Testis (tissue), 3 donors: ENCODE measurements around the gene RBBP6. TPM values are rescaled to one million over a fixed set of nuclear protein-coding genes. Genes with fewer than 3 reads are reported as not detected.
A peak's percentile ranks its signal among the peaks of the same experiment; 100 is the strongest.

ENCODE experiments used
- DNase-seq: peaks from one replicate; pipeline ENCODE4 v3.0.0-alpha.2; 2019
- H3K27ac ChIP-seq, 2 donors: fragments of 200-600 bp; sonication (generic); one replicate each; pipeline ENCODE4 v1.5.1; 2019
- H3K27me3 ChIP-seq: fragments of 200-600 bp; sonication (generic); one replicate; pipeline ENCODE4 v1.5.1; 2019
- H3K36me3 ChIP-seq: fragments of 200-600 bp; sonication (generic); one replicate; pipeline ENCODE4 v1.5.1; 2017; ENCODE audit warnings: low read depth; ENCODE audit errors: missing control alignments
- H3K4me1 ChIP-seq: fragments of 200-600 bp; sonication (generic); one replicate; pipeline ENCODE4 v1.5.1; 2019
- H3K4me3 ChIP-seq, 2 donors: fragments of 200-600 bp; sonication (generic); one replicate each; pipeline ENCODE4 v1.5.1; 2017 to 2019
- H3K9me3 ChIP-seq: fragments of 200-600 bp; sonication (generic); one replicate; pipeline ENCODE4 v1.5.1; 2017
- CTCF ChIP-seq, 3 experiments: fragments of 450-650 bp in 2 of 3; fragments of 200-600 bp in 1 of 3; sonication (generic) in 1 of 3; IDR thresholded peaks; one replicate each; pipeline ENCODE4 v1.5.1; 2016 to 2019; ENCODE audit warnings: antibody characterized with exemption in 3 of 3, mild to moderate bottlenecking in 2 of 3, moderate library complexity in 1 of 3
- POLR2A ChIP-seq: fragments of 450-650 bp; IDR thresholded peaks from one replicate; pipeline ENCODE4 v1.6.1; 2017; ENCODE audit warnings: antibody characterized with exemption, mild to moderate bottlenecking, moderate library complexity
- WGBS, 2 donors: methylation state at CpG; one replicate each; pipeline ENCODE4 v1.1.5; 2018; 5-methylcytosine and 5-hydroxymethylcytosine counted together
- intact Hi-C: fragments of 100-400 bp; cut with DNase I; formaldehyde crosslinking; loops from one replicate; pipeline ENCODE4 v1.15.1; 2023; ENCODE audit warnings: low total_unique reads
- polyA plus RNA-seq: library from polyadenylated mRNA; stranded (reverse); fragments of 350-450 nt; fragmentation: Illumina TruSeq; extraction: RNeasy Lipid Tissue Mini Kit (QIAGEN cat#74804); gene quantifications from one replicate; pipeline ENCODE4 v1.2.3, GENCODE V29; 2014; ENCODE audit warnings: low read depth, low replicate concordance; ENCODE audit not compliant: insufficient read depth
- total RNA-seq, 2 donors: library from RNA; depleted of rRNA; stranded (reverse); fragments of >200 nt; gene quantifications; one replicate each; pipeline ENCODE4 v1.2.3, GENCODE V29; 2016

The RBBP6 gene
- total and polyA plus RNA-seq, 3 donors from 2014 or later = 43.3 to 126 (median 112) TPM

- DNase-seq = no peak
- Histone ChIP-seq H3K4me1 (no peaks in the 10 kb centered on the region), H3K4me3 (no peak overlapping the region), H3K27me3 (no peaks in the 10 kb centered on the region), H3K36me3 (no peaks in the 10 kb centered on the region), H3K27ac (no peak overlapping the region), H3K9me3 (no peaks in the 10 kb centered on the region)
- whole genome bisulfite sequencing, 2 donors = 85 to 92% methylated on average over 2 of the region's 2 CpGs
- intact Hi-C loops = no loop called here
- TF ChIP-seq POLR2A = no peak
- TF ChIP-seq CTCF (IDR thresholded peaks at IDR 0.05) = no peak
Measured at GRCh38 chr16:24514096-24514495, 25.3 kb upstream of the RBBP6 start.

GRCh38 chr16:24515186-24515585, 24.2 kb upstream of the RBBP6 start:
- no peak for DNase-seq
- 92% methylated on average over 5 of the region's 5 CpGs for WGBS, 2 donors
- intact Hi-C loops = no loop called here
- no peaks in the 10 kb centered on the region for H3K36me3 ChIP-seq
- TF ChIP-seq POLR2A (no peak), CTCF (IDR thresholded peaks at IDR 0.05) (no peak)
- no peaks in the 10 kb centered on the region for H3K27me3 ChIP-seq
- H3K4me1 ChIP-seq = no peaks in the 10 kb centered on the region
- H3K4me3 ChIP-seq = no peak overlapping the region
- no peaks in the 10 kb centered on the region for H3K9me3 ChIP-seq
- no peak overlapping the region for H3K27ac ChIP-seq

GRCh38 chr16:24516900-24517669, 22.3 kb upstream of the RBBP6 start:
- Histone ChIP-seq H3K27me3 (no peaks in the 10 kb centered on the region), H3K9me3 (no peaks in the 10 kb centered on the region), H3K27ac (peak overlapping the region in 1 of 2 donors; percentile 28), H3K4me1 (no peaks in the 10 kb centered on the region), H3K4me3 (no peak overlapping the region), H3K36me3 (no peaks in the 10 kb centered on the region)
- TF ChIP-seq CTCF (IDR thresholded peaks at IDR 0.05) (peak; percentile 64 to 90 (median 87)), POLR2A (no peak)
- DNase-seq = peak; percentile 94
- intact Hi-C loops = no loop called here
- 23 to 35% methylated on average over 20 of the region's 20 CpGs for WGBS, 2 donors

GRCh38 chr16:24518498-24518897, 20.9 kb upstream of the RBBP6 start:
- intact Hi-C loops = no loop called here
- Histone ChIP-seq H3K27ac (no peak overlapping the region), H3K27me3 (no peaks in the 10 kb centered on the region), H3K9me3 (no peaks in the 10 kb centered on the region), H3K4me1 (peaks cover 9% of the 10 kb centered on the region), H3K4me3 (no peak overlapping the region), H3K36me3 (no peaks in the 10 kb centered on the region)
- TF ChIP-seq CTCF (IDR thresholded peaks at IDR 0.05) (no peak), POLR2A (no peak)
- DNase-seq = no peak

GRCh38 chr16:24520983-24521382, 18.4 kb upstream of the RBBP6 start:
- no peak for DNase-seq
- TF ChIP-seq CTCF (IDR thresholded peaks at IDR 0.05) (no peak), POLR2A (no peak)
- no peak overlapping the region for H3K4me3 ChIP-seq
- H3K27me3 ChIP-seq = no peaks in the 10 kb centered on the region
- WGBS, 2 donors = 90 to 94% methylated on average over 2 to 3 of the region's 3 CpGs
- no peaks in the 10 kb centered on the region for H3K36me3 ChIP-seq
- peaks cover 20% of the 10 kb centered on the region for H3K4me1 ChIP-seq
- intact Hi-C loops = no loop called here
- no peak overlapping the region for H3K27ac ChIP-seq
- no peaks in the 10 kb centered on the region for H3K9me3 ChIP-seq
